LNCAP (cell line): ENCODE results near the gene PITPNB.

Experiments
- TF ChIP-seq, protein P1 (sequence below): fragments of 450-650 bp; IDR thresholded peaks from 2 replicates; pipeline ENCODE4 v1.5.1; 2017; ENCODE audit warnings: mild to moderate bottlenecking

The PITPNB gene

GRCh38 chr22:27952091-27952490 lies 33.0 kb upstream of the PITPNB start:
- TF ChIP-seq, protein P1, sequence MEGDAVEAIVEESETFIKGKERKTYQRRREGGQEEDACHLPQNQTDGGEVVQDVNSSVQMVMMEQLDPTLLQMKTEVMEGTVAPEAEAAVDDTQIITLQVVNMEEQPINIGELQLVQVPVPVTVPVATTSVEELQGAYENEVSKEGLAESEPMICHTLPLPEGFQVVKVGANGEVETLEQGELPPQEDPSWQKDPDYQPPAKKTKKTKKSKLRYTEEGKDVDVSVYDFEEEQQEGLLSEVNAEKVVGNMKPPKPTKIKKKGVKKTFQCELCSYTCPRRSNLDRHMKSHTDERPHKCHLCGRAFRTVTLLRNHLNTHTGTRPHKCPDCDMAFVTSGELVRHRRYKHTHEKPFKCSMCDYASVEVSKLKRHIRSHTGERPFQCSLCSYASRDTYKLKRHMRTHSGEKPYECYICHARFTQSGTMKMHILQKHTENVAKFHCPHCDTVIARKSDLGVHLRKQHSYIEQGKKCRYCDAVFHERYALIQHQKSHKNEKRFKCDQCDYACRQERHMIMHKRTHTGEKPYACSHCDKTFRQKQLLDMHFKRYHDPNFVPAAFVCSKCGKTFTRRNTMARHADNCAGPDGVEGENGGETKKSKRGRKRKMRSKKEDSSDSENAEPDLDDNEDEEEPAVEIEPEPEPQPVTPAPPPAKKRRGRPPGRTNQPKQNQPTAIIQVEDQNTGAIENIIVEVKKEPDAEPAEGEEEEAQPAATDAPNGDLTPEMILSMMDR, result no peak

DNA sequence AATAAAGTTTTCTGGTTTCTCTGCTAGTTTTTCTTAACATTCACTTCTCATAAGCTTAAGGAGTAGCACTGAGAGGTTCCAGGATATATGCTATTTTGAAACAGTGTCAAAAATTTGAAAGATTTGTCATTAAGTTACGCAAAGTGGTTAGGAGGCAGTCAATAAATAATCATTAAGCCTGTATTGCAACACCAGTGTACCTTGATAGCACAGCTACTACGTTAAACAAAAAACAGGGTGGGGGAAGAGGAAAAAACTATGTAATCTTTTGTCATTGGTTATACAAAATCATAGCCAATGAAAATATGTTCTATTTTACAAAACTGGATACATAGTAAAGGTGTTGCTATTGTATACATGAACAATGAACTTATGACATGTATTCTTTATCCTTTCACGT lies 30.4 kb upstream of the PITPNB start:
- TF ChIP-seq, protein P1, result no peak

- TF ChIP-seq, protein P1, result no peak
These were observed 29.5 kb upstream of the PITPNB start for GRCh38 chr22:27948569-27948968.

DNA sequence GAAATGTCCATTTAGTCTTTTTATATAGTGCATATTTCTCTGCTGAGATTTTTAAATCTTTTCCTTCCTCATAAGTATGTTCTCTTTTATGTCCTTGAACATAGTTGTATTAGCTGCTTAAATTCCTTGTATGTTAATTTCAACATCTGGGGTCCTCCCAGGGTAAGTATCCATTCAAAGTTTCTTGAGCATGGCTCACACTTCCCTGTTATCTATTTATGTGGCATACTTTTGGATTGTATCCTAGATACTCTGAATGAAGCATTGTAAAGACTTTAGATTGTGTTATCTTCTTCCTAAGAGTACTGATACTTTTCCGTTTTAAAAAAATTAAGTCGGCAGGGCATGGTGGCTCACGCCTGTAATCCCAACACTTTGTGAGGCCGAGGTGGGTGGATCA lies 28.4 kb upstream of the PITPNB start:
- TF ChIP-seq, protein P1, result no peak

GRCh38 chr22:27941143-27941542 lies 22.1 kb upstream of the PITPNB start:
- TF ChIP-seq, protein P1, result no peak

DNA sequence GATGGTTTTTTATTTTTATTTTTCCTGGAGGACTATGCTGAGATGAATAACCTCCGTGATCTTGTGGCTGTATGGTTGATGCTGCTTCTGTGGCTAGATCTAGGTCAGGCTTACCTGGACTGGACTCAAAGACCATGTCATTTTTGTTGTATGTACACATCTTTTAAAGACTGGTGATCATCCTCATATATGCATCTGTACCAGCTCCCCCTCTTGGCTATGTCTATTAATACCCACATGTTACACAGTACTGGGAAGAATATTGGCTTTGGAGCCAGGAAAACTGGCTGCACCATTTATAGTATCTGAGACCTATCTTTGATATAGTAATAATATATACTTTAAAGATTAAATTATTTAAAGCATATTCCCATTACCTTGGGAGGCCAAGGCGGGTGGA lies 18.4 kb upstream of the PITPNB start:
- TF ChIP-seq, protein P1, result peak; percentile 25; the same call in 1 of the 2 replicates

GRCh38 chr22:27935897-27936296 lies 16.8 kb upstream of the PITPNB start:
- TF ChIP-seq, protein P1, result no peak

DNA sequence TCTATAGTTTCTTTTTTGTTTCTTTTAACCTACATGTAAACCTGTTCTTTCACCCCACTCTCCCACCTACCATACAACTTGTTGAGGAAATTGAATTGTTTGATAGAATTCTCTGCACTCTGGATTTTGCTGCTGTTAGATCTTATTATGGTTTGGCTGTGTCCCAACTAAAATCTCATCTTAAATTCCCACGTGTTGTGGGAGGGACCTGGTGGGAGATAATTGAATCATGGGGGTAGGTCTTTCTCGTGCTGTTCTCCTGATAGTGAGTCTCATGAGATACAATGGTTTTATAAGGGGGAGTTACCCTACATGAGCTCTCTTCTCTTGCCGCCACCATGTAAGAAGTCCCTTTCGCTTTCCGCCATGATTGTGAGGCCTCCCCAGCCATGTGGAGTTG lies 15.0 kb upstream of the PITPNB start:
- TF ChIP-seq, protein P1, result no peak
